Right lobe of liver (tissue), 4 donors: ENCODE measurements around the gene IFNG-AS1.

Experiments used
- POLR2A ChIP-seq: fragments of 450-650 bp; IDR thresholded peaks from one replicate; pipeline ENCODE4 v1.6.1; 2017; ENCODE audit warnings: antibody characterized with exemption, mild to moderate bottlenecking
- TF ChIP-seq, protein P1 (sequence below), 4 donors: fragments of 200-600 bp in 3 of 4; fragments of 450-650 bp in 1 of 4; IDR thresholded peaks; one replicate each; pipeline versions ENCODE4 v1.5.1 to v1.8.0; 2016 to 2022; ENCODE audit warnings: antibody characterized with exemption in 4 of 4, mild to moderate bottlenecking in 2 of 4
- donor health status: DM: no; HTN: no; CAD: no.
- donor health status: DM: no; HTN: no; CAD: no.
- donor health status: DM: no; HTN: yes; CAD: no.

DNA sequence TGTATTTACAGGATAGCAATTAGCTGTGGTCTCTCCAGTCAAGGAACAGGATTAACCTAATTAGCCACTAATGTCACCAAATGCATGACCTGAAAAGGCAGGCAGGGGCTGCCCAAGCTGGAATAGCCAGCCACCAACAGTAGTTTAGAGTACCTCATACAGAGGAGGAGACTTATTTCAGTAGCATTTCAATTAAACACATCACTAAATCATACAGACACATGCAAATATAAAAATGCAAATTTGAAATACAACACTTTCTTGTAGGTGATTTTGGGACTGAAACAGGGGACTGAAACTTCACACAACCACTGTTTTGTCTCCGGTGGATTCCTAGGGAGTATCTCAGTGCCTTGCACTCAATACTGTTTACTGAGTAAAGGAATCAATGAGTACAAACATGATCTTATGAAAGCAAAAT is 636 bp upstream of the IFNG-AS1 start:
- TF ChIP-seq, protein P1, sequence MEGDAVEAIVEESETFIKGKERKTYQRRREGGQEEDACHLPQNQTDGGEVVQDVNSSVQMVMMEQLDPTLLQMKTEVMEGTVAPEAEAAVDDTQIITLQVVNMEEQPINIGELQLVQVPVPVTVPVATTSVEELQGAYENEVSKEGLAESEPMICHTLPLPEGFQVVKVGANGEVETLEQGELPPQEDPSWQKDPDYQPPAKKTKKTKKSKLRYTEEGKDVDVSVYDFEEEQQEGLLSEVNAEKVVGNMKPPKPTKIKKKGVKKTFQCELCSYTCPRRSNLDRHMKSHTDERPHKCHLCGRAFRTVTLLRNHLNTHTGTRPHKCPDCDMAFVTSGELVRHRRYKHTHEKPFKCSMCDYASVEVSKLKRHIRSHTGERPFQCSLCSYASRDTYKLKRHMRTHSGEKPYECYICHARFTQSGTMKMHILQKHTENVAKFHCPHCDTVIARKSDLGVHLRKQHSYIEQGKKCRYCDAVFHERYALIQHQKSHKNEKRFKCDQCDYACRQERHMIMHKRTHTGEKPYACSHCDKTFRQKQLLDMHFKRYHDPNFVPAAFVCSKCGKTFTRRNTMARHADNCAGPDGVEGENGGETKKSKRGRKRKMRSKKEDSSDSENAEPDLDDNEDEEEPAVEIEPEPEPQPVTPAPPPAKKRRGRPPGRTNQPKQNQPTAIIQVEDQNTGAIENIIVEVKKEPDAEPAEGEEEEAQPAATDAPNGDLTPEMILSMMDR (IDR thresholded peaks at IDR 0.05) = no peak
- TF ChIP-seq POLR2A = no peak
